ENCODE measurements around the gene SLC19A1. TPM values are rescaled to one million over a fixed set of nuclear protein-coding genes. Genes with fewer than 3 reads are reported as not detected.

SLC19A1 gene
- total RNA-seq, 1 experiment from 2014 or later: 25.0 TPM

DNA sequence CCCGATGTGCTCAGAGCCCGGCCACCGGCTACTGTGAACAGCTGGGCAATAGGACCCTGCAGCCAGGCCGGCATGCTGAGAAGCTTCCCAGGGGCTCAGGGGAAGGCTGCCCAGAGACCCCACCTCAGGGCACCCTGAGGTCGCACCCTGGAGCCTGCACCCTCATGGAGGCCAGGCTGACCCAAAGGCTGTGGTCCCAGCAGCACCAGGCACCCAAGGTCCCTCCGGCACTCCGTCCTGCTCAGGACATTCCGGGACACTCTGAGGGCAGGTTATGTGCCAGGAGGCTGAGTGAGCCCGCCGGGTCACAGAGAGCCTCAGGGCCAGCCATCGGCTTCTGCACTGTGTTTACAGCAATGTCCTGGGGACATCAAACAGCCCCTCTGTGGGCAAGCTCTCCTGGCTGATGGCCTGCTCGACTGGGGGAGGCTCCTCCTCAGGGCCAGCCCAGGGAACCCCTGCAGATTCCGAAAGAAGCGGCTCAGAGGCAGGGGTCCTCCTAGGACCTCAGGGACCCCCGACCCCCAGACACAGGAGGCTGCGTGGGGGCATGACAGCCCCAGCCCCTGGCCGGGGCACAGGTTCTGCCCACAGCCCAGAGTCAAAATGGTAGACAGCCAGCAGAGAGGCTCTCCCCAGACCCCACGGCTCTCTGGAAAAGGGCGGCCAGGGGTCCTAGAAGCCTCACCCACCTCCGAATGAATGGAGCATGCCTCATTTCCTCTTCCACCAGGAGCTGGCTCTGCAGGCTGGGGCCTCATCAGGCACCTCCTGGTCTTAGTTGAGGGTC lies 8.2 kb downstream of the SLC19A1 start:
- no peaks in the 10 kb centered on the region for H3K4me1 ChIP-seq (replicated peaks; ENCODE audit: insufficient read depth)
- TF ChIP-seq, protein P1, sequence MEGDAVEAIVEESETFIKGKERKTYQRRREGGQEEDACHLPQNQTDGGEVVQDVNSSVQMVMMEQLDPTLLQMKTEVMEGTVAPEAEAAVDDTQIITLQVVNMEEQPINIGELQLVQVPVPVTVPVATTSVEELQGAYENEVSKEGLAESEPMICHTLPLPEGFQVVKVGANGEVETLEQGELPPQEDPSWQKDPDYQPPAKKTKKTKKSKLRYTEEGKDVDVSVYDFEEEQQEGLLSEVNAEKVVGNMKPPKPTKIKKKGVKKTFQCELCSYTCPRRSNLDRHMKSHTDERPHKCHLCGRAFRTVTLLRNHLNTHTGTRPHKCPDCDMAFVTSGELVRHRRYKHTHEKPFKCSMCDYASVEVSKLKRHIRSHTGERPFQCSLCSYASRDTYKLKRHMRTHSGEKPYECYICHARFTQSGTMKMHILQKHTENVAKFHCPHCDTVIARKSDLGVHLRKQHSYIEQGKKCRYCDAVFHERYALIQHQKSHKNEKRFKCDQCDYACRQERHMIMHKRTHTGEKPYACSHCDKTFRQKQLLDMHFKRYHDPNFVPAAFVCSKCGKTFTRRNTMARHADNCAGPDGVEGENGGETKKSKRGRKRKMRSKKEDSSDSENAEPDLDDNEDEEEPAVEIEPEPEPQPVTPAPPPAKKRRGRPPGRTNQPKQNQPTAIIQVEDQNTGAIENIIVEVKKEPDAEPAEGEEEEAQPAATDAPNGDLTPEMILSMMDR (conservative IDR thresholded peaks at IDR 0.05): no peak
- TF ChIP-seq EZH2 (IDR thresholded peaks at IDR 0.05; ENCODE audit: low read depth): no peak
- no peak overlapping the region for H3K27ac ChIP-seq
- POLR2A ChIA-PET (ENCODE audit: unreplicated experiment): no interaction called here
- no peaks in the 10 kb centered on the region for H3K9me3 ChIP-seq (ENCODE audit: insufficient read depth, low read depth)
- BruUV-seq (replicated peaks): no TSS peak
- no peaks in the 10 kb centered on the region for H3K79me2 ChIP-seq (ENCODE audit: low read depth)
- H4K20me1 ChIP-seq (ENCODE audit: insufficient read depth): no peaks in the 10 kb centered on the region
- intact Hi-C loops (cut with micrococcal nuclease; ENCODE audit: unreplicated experiment): no loop called here
- no peak overlapping the region for H3K4me2 ChIP-seq
- H3F3A ChIP-seq (ENCODE audit: insufficient read depth, low read depth): no peaks in the 10 kb centered on the region
- CTCF ChIA-PET: interaction anchor here (0.5 kb wide), 1 partner anchor 330 kb away, joined by 3 read pairs; no protein-coding TSS in a partner anchor
- no peak for DNase-seq
- H3K9me2 ChIP-seq (ENCODE audit: insufficient read depth): no peaks in the 10 kb centered on the region
- H3K27me3 ChIP-seq (ENCODE audit: insufficient read depth, low read depth): no peaks in the 10 kb centered on the region
- H2AFZ ChIP-seq: no peak overlapping the region
- H3K4me3 ChIP-seq: no peak overlapping the region
- H3K36me3 ChIP-seq (ENCODE audit: low read depth): peaks cover 5% of the 10 kb centered on the region

DNA sequence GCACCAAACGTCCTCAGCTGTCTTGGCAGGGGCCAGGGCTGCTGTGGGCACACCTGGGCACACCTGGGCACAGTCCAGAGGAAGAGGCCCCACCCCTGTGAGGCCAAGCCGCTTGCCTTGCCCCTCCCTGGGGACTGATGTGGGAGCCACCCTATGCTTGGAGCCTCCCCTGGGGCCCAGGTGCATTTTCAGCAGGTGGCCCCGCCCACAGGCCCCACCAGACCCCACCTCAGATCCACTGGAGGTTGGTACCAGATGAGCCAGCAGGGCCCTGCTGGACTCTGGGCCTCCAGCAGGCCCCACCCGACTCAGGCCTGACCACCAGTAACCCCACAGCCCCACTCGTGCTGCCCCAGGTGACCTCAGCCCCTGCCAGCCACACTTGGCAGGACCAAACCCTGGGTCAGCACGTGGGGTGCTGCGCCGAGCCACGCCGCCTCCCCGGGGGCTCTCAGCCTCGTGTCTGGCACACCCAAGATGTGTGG lies 8.8 kb downstream of the SLC19A1 start:
- TF ChIP-seq, protein P1 (conservative IDR thresholded peaks at IDR 0.05): no peak
- no peaks in the 10 kb centered on the region for H4K20me1 ChIP-seq (ENCODE audit: insufficient read depth)
- H3K79me2 ChIP-seq (ENCODE audit: low read depth): no peaks in the 10 kb centered on the region
- DNase-seq: no peak
- intact Hi-C loops (cut with micrococcal nuclease; ENCODE audit: unreplicated experiment): no loop called here
- POLR2A ChIA-PET (ENCODE audit: unreplicated experiment): no interaction called here
- no TSS peak for BruUV-seq (replicated peaks)
- H3K27ac ChIP-seq: no peak overlapping the region
- no peak overlapping the region for H2AFZ ChIP-seq
- peaks cover 5% of the 10 kb centered on the region for H3K36me3 ChIP-seq (ENCODE audit: low read depth)
- no peaks in the 10 kb centered on the region for H3K9me2 ChIP-seq (ENCODE audit: insufficient read depth)
- no peaks in the 10 kb centered on the region for H3F3A ChIP-seq (ENCODE audit: insufficient read depth, low read depth)
- no peaks in the 10 kb centered on the region for H3K9me3 ChIP-seq (ENCODE audit: insufficient read depth, low read depth)
- CTCF ChIA-PET: interaction anchor here (0.5 kb wide), 1 partner anchor 330 kb away, joined by 3 read pairs; no protein-coding TSS in a partner anchor
- no peak overlapping the region for H3K4me2 ChIP-seq
- no peak overlapping the region for H3K4me3 ChIP-seq
- H3K27me3 ChIP-seq (ENCODE audit: insufficient read depth, low read depth): no peaks in the 10 kb centered on the region
- H3K4me1 ChIP-seq (replicated peaks; ENCODE audit: insufficient read depth): no peaks in the 10 kb centered on the region

DNA sequence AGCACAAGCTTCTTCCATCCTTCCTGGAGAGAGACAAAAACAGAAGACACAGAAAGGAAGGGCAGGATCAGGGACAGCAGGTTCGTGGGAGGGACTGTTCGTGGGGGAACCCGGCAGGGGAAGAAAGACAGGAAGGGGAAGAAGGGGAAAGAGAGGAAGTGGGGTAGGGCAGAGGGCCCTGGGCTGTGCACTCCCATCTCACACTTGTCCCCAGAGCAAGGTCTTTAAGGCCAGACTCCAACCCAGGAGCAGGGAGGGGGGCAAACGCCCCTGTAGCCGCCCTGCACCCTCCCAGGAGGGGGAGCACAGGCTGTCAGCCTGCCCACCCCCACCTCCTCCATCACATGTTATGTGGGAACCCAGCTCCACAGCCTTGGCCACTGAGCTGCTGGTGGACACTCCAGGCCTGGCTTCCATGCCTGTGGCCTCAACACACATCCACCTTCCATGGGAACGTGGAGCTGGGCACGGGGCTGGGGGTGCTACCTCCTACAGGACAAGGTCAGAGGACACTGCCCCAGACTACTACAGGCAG lies 9.3 kb downstream of the SLC19A1 start:
- H3K9me2 ChIP-seq (ENCODE audit: insufficient read depth): no peaks in the 10 kb centered on the region
- CTCF ChIA-PET: no interaction called here
- DNase-seq: no peak
- intact Hi-C loops (cut with micrococcal nuclease; ENCODE audit: unreplicated experiment): no loop called here
- no peaks in the 10 kb centered on the region for H3K4me1 ChIP-seq (replicated peaks; ENCODE audit: insufficient read depth)
- H3K79me2 ChIP-seq (ENCODE audit: low read depth): no peaks in the 10 kb centered on the region
- POLR2A ChIA-PET (ENCODE audit: unreplicated experiment): no interaction called here
- peaks cover 5% of the 10 kb centered on the region for H3K36me3 ChIP-seq (ENCODE audit: low read depth)
- no peaks in the 10 kb centered on the region for H3K9me3 ChIP-seq (ENCODE audit: insufficient read depth, low read depth)
- H4K20me1 ChIP-seq (ENCODE audit: insufficient read depth): no peaks in the 10 kb centered on the region
- TF ChIP-seq EZH2 (IDR thresholded peaks at IDR 0.05; ENCODE audit: low read depth): no peak
- TF ChIP-seq, protein P1 (conservative IDR thresholded peaks at IDR 0.05): no peak
- H3K4me3 ChIP-seq: no peak overlapping the region
- H3K27ac ChIP-seq: no peak overlapping the region
- BruUV-seq (replicated peaks): no TSS peak
- H2AFZ ChIP-seq: no peak overlapping the region
- H3K27me3 ChIP-seq (ENCODE audit: insufficient read depth, low read depth): no peaks in the 10 kb centered on the region
- H3K4me2 ChIP-seq: no peak overlapping the region
- no peaks in the 10 kb centered on the region for H3F3A ChIP-seq (ENCODE audit: insufficient read depth, low read depth)

Measured in PC-9 (cell line).